Activated CD8-positive, alpha-beta memory T cell treated with anti-CD3 and anti-CD28 coated beads for 36 hours (primary cell): Measurements from ENCODE around the gene HDAC9. TPM values are rescaled to one million over a fixed set of nuclear protein-coding genes. Genes with fewer than 3 reads are reported as not detected.

Experiments used
- CTCF ChIA-PET: fragments of 350-600 bp; sonication (Branson Sonifier 250); formaldehyde crosslinking; loops from one replicate; lab custom pipeline; 2021; ENCODE audit warnings: antibody characterized with exemption; lab: Charles Lee
- POLR2A ChIA-PET: fragments of 350-600 bp; sonication (Branson Sonifier 250); formaldehyde crosslinking; loops from one replicate; lab custom pipeline; 2021; ENCODE audit warnings: antibody characterized with exemption; lab: Charles Lee
- total RNA-seq, 2 experiments: library from RNA; stranded (reverse); gene quantifications; one replicate each; pipeline ENCODE4 v1.2.3, GENCODE V29; 2021

The HDAC9 gene
- 1 to 10 TPM; 2.5 to 3.2 TPM for total RNA-seq

DNA sequence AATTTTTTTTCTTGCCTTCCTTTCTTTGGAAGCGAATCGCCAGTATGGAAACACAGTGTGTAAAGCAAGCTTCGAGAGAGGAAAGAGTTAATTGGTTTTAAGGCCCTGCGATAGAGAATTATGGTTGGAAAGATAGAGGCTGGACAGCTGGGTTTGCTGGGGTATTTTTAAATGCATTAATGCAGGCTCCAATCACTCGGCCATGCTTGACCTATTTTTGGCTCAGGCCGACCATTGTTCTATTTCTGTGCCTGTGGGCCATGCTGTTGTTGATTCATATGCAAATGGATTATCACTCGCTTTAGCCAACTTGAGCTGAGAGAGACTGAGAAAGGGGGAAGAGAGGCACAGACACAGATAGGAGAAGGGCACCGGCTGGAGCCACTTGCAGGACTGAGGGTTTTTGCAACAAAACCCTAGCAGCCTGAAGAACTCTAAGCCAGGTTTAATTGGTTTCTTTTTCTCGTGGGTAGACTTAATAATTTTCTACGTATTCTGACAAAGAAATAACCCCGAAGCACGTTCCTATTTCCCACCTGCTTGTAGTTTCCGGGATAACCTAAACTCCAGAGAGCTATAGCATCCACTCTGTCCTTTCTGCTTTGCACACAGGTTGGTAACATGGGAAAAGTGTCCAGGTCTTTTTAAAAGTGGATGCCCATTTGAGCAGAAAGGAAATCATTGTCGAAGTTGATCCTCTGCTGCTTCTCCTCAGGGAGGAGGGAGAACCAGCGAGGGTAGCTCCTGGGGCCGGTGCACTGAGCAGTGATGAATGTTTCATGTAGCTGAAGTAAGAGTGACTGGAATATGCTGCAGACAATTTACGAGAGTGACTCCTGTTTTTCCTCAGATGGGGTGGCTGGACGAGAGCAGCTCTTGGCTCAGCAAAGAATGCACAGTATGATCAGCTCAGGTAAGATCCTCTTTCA lies at the start of gene HDAC9:
TSS of gene HDAC9 (plus strand) at position 338 of the 929 bp plus-strand sequence. CDS start at position 892, 554 bp downstream.
- POLR2A ChIA-PET: no interaction called here
- CTCF ChIA-PET: no interaction called here

DNA sequence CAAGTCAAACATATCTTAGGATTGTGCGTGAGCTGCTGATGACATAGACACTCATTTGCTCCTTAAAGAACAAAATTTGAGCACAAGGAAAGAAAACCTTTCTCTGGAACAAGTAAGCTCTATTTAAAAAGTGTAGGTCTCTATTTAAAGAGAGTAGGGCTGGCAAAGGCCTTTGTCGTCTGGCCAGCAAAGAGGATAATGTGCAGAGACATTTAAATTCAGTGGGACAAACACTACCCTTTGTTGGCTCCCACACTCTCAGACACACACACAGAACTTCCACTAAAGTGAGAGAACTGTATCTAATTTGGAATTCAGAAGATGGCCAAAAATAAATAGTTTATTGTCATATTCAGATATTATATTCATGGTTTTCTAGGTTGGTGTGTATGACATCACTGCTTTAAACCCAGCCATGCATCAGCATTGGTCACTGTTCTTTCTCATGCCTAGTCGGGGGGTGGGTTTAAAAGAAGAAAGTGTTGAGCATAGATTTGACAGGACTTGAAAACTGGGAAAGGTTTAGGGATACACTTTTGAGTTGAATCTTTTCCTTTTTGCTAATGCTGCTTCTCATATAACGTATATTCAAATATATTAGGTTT lies 49.5 kb upstream of the HDAC9 start:
- POLR2A ChIA-PET: no interaction called here
- CTCF ChIA-PET: no interaction called here

DNA sequence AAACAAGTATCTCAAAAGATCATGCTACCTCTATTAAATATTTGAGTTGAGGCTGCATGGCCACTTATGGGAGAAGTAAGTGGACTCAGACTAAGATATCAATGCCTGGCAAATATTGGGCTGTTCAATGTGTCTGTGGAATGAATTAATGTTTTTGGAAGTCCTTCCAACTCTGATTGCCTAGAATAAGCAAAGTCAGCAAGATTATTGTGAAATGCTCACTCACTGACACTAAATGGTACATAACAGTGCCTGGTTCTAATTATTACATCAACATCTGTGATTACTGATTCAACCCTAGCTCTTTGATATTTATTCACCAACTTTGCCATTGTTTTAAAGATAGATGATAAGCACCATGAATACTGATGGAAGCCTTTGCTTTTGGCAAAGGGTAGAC lies 45.5 kb upstream of the HDAC9 start:
- CTCF ChIA-PET: no interaction called here
- POLR2A ChIA-PET: no interaction called here

DNA sequence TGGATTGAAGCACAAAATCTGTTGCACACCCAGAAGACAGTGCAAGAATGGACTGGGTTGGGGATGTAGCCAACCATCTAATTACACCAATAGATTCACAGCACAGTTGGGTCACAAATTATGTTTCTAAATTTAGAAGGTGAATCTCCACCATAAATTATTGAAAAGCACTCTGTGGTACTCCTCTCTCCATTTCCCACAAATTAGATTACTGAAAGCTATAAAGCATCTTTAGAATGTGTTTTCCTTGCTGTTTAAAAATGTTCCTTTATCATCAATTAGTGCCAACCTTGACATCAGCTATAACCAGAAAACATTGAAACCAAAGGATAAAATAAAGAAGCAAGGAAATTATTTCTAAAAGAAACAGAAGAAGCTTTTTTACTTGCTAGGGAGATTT lies 39.9 kb upstream of the HDAC9 start:
- CTCF ChIA-PET: no interaction called here
- POLR2A ChIA-PET: no interaction called here

DNA sequence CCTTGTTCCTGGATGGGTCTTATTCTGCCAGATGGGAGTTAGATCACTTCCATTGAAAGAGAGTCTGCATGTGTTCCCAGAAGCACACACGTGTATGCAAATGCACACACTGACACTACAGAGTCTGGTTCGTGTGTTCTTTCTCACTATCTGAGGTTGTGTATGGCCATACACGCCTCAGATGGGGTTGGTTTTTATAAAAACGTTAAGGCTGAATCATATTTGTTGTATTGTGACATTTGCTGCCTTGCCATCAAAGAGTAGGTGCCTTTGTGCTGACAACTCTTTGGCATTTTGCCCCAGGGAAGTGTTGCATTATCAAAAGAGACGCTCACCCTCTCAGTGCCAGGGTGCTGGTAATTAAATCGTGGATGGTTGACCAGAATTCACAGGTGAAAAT lies 37.7 kb upstream of the HDAC9 start:
- ChIA-PET POLR2A (no interaction called here), CTCF (no interaction called here)

DNA sequence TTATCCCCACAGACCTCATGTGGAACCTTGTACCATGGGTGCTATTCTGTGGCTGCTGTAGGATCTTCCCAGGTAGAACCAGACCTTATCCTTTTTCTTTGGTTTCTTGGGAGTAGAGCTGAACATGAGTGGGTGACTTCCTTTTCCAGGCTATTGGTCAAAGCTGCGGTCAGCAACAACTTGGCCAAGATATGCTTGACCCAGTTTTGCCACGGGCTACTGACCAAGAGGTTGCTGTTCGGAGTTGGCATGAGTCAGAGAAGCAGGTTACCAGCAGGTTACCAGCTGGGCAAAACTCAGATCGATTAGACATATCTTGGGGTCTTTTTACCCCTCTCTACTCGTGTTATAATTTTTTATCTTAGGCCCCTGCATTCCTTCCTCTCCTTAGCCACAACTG lies 36.7 kb upstream of the HDAC9 start:
- CTCF ChIA-PET: no interaction called here
- POLR2A ChIA-PET: no interaction called here

DNA sequence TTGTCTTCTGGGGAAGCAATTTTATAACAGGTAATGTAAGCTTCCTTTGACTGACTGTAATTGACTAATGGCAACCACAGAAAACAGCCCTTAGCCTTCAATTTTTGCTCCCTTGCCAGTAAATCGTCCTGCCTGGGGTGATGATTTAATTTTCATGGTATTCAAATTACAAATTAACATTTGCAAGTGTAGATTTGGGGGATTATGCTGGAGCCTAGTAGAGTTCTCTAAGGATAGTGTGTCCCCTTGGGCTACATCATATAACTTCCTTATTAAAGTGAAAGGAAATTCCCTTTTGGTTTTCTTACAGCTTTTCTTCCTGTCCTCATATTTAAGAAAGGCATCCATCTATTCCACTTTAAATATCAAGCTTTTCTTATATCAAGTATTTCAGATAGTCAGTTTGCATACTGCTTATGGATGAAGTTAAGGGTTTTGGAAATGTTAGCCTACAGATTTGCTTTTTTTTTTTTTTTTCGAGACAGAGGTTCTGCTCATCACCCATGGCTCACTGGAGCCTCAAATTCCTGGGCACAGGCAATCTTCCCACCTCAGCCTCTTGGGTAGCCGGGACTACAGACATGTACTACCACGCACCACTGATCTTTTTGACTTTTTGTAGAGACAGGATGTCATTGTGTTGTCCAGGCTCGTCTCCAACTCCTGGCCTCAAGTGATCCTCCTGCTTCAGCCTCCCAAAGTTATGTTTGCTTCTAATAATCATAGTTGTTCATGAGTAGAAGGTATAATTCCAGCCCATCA lies 35.9 kb upstream of the HDAC9 start:
- ChIA-PET CTCF (interaction anchor here (0.9 kb wide), 1 partner anchor 41 kb away, joined by 4 read pairs; no protein-coding TSS in a partner anchor), POLR2A (no interaction called here)

DNA sequence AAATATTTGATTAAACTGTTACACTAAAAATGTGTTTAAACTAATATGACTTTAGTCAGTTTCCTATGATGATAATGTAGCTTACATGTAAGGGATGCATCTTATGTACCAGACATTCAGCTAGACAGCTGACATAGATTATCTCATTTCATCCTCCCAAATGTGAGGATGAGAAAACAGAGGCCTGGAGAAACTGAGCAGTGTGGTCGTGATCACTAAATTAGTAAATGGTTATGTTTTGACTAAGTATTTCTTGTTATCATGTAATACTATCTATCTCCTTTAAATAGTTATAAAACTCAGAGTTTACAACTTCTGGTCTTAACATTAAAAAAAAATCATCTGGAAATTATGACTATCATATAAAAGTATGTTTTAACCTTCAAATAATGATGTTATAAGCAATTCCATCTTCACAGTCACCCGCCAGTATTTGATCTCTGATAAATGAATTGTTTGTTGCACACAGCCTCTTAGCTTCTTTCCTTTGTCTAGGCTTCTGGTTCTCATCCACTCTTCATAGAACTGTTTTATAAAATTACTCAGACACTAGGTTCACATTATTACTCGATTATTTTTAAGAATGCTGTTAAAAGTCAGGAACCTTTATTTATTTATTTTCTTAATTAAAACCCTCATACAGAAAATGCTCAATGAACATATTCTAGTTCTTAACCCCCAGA lies 33.6 kb upstream of the HDAC9 start:
- POLR2A ChIA-PET: no interaction called here
- CTCF ChIA-PET: no interaction called here

DNA sequence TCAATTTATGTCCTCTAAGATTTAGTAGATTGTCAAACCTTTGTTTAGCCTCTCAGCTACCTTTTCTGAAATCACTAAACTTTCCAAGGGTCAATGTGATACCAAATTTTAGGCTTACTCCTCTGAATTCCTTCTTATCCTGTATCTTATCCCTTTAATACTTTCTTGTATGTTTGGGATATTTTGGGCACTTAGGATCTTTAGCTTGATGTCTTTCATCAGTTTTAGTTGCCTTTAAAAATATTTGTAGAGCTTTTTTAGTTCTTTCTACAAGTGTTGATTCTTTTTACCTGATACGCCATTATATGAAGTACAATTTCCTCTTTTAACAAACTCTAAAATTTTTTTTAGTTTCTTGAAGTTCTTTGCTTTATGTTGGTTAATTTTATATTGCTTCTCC lies 30.7 kb upstream of the HDAC9 start:
- CTCF ChIA-PET: no interaction called here
- POLR2A ChIA-PET: no interaction called here

DNA sequence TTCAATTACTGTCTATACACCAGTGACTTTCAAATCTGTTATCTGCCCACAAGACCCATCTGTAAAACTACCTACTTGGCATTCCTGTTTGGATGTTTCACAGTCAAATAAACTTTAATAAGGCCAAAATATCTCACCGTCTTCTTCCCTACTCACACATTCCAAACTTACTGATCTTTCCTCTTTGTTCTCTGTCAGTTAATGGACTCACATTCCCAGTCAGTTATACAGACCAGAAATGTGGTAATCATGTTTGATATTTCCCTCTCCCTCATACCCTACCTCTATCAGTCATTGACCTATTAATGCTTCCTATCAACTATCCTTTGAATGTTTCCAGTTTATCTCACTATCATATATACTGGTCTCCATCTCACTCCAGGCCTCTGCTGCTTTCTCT lies 28.5 kb upstream of the HDAC9 start:
- ChIA-PET CTCF (no interaction called here), POLR2A (no interaction called here)

DNA sequence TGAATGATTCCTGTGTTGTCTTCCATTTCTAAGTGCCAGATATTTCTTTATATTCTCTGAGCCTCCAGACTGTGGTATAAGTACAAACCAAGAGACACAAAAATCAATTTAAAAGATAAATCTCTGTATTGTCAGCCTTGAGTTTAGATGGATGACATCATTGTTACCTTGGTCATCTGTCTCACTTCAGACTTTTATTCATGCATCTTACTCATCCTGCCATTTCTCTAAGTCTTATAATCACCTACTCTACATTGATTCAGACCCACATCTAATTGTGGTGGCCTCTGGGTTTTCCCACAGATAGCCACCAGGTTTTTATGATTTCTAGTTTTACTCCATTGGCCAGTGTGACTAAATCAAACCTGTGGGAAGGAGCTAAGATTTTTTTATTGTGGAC lies 26.8 kb upstream of the HDAC9 start:
- ChIA-PET CTCF (no interaction called here), POLR2A (no interaction called here)

DNA sequence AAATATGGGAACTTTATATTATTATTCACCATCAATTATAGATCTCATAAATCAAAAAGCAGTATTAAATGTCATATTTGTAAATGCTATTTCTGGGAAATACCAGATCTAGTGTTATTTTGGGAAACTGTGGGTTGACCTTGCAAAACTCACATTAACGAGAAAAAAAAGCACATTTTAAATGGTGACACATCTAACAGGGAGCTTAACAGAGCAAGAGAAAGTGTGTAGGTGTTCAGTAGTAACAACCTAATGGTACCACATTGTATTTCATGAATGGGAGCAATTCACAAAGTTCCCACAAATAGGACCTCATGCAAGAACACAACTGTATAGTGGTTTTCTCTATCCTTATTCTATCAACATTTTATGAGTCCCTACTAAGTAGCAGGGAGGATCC lies 26.2 kb upstream of the HDAC9 start:
- CTCF ChIA-PET: no interaction called here
- POLR2A ChIA-PET: no interaction called here

DNA sequence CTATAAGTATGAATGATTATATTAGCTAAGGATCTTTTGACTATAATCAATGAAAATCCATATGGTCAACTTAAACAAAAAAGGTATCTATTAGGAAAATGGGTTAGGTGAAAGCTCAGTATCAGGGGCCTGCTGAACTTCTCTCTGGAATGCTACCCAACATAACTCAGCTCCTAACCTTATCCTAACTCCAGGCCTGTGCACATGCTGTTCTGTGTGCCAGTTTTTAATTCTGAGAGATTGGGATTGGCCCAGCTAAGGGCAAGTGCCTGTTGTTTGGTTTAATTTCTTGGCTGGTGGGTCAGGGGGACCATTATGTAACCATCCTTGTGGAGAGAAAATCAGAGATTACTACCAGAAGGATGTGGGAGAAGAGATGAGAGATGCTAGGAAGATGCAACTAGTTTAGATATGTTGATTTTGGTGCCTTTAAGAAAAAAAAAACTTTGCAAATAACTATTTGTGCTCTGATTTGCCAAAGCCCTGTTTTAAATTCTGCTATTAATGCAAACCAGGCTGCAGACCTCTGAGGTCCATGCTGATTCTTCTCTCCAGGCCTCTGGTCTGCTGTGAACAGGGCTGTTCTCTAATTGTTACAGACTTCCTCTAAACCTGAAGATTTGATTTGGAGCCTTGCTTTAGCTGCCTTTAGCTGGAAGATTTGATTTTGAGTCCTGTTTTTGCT lies 23.9 kb upstream of the HDAC9 start:
- CTCF ChIA-PET: no interaction called here
- POLR2A ChIA-PET: no interaction called here

DNA sequence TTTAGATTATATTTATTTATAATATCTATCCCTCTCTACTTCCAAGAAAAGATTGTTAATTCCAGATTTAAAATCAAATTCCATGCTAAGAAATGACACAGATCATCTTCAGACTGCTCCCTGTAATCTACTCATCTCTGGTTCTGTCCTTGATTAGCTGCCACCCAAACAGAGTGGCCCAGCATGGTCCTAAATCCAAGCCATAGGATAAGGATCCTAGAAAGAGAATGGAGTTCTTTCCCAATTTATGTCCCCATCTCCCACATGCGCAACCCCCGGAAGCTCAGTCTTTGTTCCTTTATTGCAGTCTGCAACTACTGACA lies 23.4 kb upstream of the HDAC9 start:
- ChIA-PET POLR2A (no interaction called here), CTCF (no interaction called here)

DNA sequence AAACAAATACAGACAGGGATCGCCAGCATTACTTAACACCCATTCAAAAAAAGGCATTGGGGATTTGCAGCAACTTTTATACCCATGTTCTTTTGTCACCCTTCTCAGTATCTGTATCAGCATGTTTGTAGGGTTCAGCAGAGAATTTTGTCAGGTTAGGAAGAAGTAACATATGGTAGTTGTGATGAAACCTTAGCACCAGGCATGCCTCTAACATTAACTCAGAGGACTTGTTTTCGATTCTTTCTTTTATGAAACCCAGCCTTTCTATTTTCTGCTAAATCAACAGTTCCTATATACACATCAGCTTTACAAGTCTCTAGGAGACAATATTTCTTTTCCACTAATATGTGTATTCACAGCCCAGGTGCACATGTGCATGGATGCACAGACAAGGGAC lies 22.4 kb upstream of the HDAC9 start:
- ChIA-PET CTCF (no interaction called here), POLR2A (no interaction called here)

DNA sequence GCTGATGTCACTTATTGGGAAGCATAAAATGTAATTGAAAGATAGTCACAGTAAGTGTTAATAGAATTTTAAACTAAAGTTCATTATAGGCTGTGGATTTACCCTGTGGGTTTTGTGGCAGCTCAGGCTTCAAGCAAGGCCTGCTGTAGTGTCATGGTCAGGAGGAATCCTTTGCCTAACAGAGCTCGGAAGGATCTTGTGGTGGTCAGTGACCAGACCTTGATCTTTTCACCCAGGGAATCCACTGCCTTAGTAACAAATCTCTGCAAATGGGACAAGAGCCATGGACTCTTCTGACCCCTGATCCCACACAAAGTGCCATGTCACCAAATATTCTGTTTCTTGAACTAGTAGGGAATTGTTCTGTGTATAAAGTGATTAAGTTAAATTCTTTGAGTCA lies 20.6 kb upstream of the HDAC9 start:
- CTCF ChIA-PET: no interaction called here
- POLR2A ChIA-PET: no interaction called here

DNA sequence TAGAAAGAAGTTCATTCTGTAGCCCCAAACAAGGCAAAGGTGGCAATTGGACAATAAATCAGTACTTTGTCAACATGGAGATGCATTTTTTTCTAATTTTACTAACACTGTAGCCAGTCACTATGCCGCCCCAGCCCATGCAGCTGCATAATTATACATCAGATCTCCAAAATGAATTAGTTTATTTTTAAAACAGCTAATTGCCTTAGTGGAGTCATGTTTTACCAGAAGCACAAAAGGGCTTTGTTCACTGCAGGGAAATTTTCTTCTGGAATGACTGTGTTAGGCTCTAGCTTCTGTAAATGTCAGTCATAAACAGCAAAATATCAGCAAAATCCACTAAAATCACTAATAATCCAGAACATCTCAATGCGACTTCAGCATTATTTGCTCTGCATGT lies 20.1 kb upstream of the HDAC9 start:
- POLR2A ChIA-PET: no interaction called here
- CTCF ChIA-PET: no interaction called here

DNA sequence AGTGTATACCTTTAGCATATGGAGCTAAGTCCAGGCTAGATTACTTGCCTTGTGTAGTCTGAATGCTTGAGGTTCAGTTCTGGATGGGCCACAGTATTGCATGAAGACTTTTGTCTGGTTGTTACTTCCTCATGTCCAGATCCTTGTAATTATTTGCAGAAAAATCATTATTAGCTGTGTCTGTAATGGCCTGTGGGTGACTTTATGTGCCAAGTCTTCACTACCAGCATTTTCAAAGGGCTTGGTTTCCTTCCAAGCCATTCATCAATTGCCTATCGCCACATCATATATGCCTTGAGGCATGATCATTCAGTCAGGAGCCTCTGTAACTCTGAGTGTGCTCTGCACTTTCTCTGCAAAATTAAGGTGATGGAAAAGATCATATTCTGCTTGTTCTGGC lies 13.8 kb upstream of the HDAC9 start:
- ChIA-PET POLR2A (no interaction called here), CTCF (no interaction called here)

DNA sequence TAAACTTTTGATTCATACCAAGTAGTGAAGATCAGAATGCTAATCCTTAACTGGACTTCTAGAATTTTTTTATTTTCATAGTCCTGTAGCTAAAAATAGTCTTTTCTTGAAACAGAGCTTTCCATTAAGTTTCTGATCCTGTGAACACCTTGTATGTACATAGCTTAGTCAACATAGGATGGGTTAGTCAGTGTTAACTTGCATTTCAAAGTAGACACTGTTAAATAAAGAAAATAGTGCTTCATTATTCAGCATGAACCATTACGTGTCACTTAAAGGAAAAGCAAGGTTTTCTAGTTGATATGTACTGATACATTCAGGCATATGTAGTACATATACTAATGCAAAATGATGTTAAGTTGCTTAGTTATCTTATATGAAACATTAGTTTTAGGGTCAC lies 7.5 kb upstream of the HDAC9 start:
- CTCF ChIA-PET: no interaction called here

DNA sequence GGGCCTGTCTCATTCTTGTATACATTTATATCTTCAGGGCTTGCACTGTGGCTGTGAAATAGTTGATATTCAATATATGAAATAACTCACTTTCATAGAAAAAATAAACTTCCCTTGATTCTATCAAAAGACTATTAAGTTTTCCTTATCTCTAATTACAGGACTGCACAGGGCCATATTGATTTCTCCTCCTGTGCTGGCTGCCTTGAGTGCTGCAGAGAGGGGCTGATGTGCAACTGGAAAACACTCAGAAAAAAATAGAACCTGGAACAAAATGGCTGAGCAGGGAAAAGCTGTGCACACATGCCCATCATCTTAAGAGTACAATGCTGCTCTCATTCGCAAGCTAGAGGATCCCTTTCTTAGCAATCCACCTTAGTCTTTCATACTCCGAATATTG lies 5.9 kb upstream of the HDAC9 start:
- ChIA-PET CTCF (no interaction called here), POLR2A (no interaction called here)

More for the DNA sequence above, 7.5 kb upstream of the HDAC9 start:
- POLR2A ChIA-PET: no interaction called here
